Mammary epithelial cell (primary cell): ENCODE results near the gene KRCC1.

ENCODE experiments used
- EZH2 ChIP-seq: IDR thresholded peaks from 2 replicates; pipeline ENCODE4 v1.6.1; 2012; ENCODE audit warnings: low read length, inconsistent platforms, borderline replicate concordance
- TF ChIP-seq, protein P1 (sequence below), 2 donors: IDR thresholded peaks in 1 of 2; conservative IDR thresholded peaks in 1 of 2; 2 replicates each; pipeline ENCODE4 v1.5.1; 2011 to 2012; ENCODE audit warnings: inconsistent platforms in 2 of 2, low read length in 2 of 2, mild to moderate bottlenecking in 2 of 2, control low read depth in 1 of 2, low read depth in 1 of 2; ENCODE audit not compliant: insufficient read depth in 1 of 2; ENCODE audit errors: extremely low read depth in 1 of 2

DNA sequence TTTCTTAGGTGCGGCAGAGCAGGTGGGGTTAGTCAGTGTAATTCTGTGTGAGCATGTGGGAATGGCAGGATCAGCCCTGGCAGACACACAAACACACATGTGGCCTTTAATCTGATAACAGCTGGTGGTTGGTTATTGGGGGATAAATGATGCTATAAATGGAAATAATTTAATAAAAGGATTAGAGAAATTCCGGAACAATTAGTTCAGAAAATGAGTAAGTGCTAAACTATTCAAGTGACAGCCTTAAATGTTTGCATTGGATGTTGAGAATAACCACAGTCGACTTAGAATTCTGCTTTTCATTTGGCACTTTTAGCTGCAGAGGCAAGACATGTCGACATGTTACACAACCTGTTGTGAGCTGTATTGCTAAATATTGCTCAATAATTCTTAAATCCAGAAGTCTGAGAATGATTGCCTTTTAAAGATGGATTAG, 19.3 kb upstream of the KRCC1 start:
- TF ChIP-seq, protein P1, sequence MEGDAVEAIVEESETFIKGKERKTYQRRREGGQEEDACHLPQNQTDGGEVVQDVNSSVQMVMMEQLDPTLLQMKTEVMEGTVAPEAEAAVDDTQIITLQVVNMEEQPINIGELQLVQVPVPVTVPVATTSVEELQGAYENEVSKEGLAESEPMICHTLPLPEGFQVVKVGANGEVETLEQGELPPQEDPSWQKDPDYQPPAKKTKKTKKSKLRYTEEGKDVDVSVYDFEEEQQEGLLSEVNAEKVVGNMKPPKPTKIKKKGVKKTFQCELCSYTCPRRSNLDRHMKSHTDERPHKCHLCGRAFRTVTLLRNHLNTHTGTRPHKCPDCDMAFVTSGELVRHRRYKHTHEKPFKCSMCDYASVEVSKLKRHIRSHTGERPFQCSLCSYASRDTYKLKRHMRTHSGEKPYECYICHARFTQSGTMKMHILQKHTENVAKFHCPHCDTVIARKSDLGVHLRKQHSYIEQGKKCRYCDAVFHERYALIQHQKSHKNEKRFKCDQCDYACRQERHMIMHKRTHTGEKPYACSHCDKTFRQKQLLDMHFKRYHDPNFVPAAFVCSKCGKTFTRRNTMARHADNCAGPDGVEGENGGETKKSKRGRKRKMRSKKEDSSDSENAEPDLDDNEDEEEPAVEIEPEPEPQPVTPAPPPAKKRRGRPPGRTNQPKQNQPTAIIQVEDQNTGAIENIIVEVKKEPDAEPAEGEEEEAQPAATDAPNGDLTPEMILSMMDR (conservative IDR thresholded peaks at IDR 0.05 in 1 of 2, IDR thresholded peaks at IDR 0.05 in 1 of 2; ENCODE audit: extremely low read depth in 1 of 2, insufficient read depth in 1 of 2, low read depth in 1 of 2, low read length in 2 of 2) = no peak
- no peak for TF ChIP-seq EZH2
